GM18907 (cell line): ENCODE measurements around the gene ADM5.
"Not testable (repeated sequence)": the region's sequence is repeated elsewhere in the genome, so short reads cannot be mapped to it uniquely, and the experiment has no call there.

Experiments used
- ATAC-seq: cut with Tn5 transposase; IDR thresholded peaks from one replicate; pipeline ENCODE4 v1.9.1; 2021; ENCODE audit warnings: mild to moderate bottlenecking, moderate library complexity; ENCODE audit not compliant: unreplicated experiment

The ADM5 gene

DNA sequence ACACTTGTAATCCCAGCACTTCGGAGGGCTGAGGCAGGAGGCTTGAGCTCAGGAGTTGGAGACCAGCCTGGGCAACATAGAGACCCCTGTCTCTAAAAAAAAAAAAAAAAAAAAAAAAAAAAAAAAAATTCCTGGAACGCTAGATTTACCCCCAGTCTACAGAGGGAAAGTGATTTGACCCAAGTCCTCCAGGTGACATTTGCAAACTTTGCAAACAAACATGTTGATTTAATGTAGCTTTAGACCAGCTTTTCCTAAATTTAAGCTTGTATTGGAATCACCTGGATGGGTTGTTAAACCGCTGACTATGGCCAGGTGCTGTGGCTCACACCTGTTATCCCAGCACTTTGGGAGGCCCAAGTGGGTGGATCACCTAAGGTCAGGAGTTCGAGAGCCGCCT is 10.0 kb downstream of the ADM5 start:
- no peak for ATAC-seq

DNA sequence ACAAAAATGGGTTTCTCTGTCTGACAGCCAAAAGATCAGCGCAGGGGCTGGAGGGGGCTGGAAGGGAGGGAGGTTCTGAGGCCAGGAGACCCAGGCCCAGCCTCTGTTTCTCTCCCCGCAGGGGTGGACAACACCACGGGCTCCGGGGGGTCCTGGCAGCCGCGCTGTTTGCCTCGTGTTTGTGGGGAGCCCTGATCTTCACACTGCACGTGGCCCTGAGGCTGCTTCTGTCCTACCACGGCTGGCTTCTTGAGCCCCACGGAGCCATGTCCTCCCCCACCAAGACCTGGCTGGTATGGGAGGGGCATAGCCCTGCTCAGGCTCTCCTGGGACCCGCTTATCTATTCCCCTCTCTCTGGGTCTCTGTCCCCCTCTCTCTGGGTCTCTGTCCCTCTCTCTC is 11.2 kb downstream of the ADM5 start:
- ATAC-seq = no peak

DNA sequence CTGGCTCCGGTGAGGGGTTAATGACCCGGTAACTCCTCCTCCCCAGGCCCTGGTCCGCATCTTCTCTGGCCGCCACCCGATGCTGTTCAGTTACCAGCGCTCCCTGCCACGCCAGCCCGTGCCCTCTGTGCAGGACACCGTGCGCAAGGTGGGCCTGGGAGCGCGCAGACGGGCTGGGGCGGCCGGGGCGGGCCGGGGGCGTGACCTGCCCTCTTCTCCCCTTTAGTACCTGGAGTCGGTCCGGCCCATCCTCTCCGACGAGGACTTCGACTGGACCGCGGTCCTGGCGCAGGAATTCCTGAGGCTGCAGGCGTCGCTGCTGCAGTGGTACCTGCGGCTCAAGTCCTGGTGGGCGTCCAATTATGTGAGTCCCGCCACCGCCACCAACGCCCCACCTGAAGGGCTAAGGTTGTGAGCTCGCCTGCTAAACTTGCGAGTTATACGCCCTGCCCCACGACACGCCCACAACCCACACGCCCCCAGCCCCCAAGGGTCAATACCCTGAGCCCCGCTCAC is 11.9 kb downstream of the ADM5 start:
- no peak for ATAC-seq

DNA sequence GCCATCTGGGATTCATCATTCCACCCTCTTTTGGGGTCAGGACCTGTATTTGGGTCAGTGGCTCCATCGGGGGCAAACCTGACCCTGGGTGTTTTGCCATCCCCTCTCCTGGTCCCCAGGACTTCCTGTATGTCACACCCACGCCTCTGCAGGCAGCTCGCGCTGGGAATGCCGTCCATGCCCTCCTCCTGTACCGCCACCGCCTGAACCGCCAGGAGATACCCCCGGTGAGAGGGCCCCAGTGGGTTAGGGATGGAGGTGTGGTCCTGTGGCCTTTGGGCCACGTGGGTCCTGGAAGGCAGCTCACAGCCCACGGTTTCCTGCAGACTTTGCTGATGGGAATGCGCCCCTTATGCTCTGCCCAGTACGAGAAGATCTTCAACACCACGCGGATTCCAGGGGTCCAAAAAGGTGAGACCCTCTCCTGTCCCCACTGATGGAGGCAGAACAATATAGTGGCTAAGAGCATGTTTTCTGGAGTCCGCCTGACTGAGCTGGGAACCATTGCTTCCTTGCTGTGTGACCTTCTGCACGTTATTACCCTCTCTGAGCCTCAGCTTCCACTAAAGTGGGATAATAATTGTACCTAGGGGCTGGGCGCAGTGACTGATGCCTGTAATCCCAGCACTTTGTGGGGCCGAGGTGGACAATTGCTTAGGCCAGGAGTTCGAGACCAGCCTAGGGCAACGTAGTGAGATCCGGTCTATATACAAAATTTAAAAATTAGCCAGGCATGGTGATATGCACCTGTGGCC is 15.7 kb downstream of the ADM5 start:
- ATAC-seq = no peak

DNA sequence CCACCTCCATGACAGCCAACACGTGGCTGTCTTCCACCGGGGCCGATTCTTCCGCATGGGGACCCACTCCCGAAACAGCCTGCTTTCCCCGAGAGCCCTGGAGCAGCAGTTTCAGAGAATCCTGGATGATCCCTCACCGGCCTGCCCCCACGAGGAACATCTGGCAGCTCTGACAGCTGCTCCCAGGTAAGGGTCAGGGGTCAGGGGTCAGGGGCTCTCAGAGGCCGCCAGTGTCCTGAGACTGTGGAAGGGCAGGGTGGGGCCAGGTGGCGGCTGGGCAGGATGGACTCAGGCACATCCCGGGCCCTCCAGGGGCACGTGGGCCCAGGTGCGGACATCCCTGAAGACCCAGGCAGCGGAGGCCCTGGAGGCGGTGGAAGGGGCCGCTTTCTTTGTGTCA is 16.5 kb downstream of the ADM5 start:
- no peak for ATAC-seq

DNA sequence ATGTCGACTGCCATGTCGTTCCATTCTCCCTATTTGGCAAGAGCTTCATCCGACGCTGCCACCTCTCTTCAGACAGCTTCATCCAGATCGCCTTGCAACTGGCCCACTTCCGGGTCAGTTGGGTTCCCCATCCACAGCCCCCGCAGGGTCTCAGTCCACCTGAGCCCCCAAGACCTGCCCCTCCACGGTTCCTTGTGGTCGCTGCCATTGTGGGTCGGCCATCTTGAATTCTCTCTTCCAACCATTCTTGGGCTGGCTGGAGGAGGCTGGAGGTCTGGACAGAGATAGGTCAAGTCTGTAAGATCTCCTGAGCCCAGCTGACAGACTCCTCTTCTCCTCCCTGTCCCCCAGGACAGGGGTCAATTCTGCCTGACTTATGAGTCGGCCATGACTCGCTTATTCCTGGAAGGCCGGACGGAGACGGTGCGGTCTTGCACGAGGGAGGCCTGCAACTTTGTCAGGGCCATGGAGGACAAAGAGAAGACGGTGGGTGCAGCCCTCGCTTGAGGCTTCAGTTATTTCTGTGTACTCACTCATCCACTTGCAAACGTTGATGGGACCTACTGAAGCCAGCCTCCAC is 21.1 kb downstream of the ADM5 start:
- ATAC-seq = no peak

DNA sequence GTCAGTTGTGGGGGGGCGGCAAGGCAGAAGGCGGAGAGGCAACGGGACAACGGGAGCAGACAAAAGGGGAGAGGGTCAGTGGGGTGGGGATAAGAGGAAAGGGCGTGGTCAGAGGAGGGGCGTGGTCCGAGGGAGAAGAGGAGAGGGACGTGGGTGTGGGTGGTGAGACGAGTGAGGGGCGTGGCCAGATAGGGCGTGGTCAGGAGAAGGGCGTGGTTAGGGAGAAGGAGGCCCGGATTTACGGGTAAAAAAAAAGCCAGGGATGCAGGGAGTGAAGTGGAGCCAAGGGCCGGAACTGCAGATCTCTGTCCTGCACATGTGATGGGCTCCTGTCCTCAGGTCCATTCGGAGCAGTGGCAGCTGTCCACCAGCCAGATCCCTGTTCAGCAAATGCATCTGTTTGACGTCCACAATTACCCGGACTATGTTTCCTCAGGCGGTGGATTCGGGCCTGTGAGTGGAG is 23.0 kb downstream of the ADM5 start:
- ATAC-seq = no peak

DNA sequence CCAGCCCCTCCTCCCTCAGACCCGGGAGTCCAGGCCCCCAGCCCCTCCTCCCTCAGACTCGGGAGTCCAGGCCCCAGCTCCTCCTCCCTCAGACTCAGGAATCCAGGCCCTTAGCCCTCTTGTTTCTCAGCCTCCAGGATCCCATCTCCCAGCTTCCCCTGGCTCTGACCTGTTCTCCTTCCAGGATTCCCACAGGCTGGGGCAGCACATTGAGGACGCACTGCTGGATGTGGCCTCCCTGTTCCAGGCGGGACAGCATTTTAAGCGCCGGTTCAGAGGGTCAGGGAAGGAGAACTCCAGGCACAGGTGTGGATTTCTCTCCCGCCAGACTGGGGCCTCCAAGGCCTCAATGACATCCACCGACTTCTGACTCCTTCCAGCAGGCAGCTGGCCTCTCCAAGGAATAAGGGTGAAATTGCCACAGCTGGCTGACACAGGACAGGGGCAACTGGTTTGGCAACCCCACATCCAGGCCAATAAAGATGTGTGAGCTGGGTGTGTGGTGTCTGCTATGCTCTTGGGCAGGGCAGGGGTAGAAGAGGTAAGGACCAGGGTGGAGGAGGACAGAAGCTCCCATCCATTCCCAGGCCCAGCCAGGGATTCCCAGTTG is 23.9 kb downstream of the ADM5 start:
- ATAC-seq = no peak

DNA sequence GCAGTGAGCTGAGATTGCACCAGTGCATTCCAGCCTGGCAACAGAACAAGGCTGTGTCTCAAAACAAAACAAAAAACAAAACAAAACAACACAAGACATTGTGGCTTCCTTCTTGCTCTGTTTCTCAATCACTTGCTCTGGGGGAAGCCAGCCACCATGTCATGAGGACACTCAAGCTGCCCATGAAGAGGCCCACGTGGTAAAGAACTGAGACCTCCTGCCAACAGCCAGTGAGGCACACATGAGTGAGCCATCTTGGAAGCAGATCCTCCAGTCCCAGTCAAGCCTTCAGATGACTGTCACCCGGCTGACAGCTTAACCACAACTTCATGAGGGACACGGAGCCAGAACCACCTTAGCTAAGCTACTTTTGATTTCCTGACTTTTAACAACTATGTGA is 26.8 kb downstream of the ADM5 start:
- ATAC-seq = no peak

DNA sequence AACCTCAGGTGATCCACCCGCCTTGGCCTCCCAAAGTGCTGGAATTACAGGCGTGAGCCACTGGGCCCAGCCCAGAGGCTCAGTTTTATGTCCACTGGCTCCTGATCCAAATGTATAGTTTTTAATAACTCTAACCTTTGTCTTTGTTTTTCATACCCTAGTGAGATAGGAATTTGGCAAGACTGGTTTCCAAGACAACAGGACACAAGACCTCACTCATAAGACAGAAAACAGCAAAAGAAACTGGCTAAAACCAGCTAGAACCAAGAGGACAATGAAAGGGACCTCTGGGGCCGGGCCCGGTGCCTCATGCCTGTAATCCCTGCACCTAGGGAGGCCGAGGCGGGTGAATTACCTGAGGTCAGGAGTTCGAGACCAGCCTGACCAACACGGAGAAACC is 29.1 kb downstream of the ADM5 start:
- ATAC-seq = no peak

DNA sequence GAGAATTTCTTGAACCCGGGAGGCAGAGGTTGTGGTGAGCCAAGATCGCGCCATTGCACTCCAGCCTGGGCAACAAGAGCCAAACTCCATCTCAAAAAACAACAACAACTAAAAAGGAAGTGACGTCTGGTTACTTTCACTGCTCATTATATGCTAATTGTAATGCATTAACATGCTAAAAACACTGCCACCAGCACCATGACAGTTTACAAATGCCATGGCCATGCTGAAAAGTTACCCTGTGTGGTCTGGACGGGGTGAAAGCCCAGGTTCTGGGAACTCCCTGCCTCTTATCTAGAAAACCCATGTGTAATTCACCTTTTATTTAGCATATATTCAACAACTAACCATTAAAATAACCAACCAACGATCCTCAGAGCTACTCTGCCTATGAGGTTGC is 29.6 kb downstream of the ADM5 start:
- ATAC-seq = no peak

DNA sequence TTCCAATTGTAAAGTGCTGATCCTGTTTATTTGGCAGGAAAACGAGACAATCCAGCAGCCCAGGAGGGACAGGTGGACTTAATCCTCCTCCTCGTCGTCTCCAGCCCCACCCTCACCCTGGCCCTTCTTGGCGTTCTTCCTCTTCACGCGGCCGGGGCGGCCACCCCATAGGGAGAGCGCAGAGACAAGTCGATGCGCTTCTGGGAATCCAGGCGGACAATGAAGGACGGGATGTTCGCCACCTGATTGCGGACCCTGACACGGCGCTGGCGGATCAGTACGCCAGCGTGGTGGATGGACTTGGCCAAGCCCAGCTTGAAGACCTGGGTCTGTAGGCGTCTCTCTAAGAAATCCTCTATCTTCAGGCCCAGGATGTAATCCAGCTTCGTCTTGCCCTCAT is 30.0 kb downstream of the ADM5 start:
- ATAC-seq = not testable (repeated sequence)

DNA sequence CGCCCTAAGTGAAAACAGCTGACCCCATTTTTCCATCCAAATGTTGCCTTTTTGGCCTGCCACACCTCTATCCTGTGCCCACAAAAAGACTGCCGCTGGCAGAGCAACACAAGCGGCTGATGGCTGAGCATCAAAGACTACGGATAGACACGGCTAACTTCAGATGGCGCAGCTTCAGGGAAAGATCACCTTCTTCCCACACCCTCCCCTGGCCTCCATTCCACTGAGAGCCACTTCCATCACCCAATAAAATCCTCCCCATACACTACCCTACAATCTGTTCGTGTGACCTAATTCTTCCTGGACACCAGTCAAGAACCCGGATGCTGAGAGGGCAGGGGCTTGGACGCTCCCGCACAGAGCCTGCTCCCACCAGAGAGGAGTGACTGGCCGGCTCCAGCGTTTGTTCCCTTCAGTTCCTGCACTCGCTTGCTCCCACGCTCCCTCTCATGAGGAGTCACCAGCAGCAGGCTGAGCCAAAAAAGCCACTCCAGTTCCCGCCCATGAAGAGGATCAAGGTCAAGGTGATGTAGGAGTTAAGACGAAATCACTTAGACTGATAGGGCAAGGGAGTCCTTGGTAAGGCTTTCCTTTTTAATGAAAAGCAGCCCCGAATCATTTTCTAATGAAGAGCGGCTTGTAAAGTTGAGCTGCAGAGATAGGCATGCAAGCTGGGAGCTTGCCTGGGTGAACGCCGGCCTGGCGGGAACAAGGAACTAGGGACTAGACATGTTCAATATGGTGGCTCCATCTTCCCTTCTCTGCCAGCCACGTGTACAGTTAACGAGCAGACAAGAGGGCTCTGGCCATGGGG is 38.0 kb downstream of the ADM5 start:
- ATAC-seq = no peak

DNA sequence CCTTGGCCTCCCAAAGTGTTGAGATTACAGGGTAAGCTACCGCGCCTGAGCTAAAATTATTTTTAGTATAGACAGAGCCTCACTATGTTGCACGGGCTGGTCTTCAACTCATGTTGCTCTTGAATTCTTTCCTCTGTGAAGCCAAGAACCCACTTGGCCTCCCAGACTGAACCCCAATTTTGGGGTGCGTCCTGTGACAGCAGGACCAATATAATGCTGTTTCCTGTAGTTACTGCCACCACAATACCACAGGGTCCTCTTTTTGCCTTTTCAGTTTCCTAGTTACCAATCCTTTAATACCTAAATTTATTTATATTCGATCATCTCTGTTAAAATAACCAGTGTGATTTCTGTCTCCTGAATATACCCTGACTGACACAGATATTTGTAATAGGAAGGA is 40.8 kb downstream of the ADM5 start:
- no peak for ATAC-seq

DNA sequence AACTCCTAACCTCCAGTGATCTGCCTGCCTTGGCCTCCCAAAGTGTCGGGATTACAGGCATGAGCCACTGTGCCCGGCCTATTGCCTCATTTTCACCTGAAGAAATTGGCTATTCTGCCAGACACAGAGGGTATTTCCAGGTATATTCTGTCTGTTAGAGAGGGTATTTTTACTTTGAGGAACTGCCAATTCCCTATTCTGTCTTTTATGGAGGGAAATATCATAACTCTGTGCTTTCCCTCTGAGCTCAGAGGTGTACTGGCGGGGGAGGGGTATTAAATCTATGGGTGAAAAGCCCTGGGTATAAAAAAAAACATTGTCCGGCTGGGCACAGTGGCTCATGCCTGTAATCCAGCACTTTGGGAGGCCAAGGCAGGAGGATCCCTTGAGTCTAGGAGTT is 48.9 kb downstream of the ADM5 start:
- no peak for ATAC-seq

DNA sequence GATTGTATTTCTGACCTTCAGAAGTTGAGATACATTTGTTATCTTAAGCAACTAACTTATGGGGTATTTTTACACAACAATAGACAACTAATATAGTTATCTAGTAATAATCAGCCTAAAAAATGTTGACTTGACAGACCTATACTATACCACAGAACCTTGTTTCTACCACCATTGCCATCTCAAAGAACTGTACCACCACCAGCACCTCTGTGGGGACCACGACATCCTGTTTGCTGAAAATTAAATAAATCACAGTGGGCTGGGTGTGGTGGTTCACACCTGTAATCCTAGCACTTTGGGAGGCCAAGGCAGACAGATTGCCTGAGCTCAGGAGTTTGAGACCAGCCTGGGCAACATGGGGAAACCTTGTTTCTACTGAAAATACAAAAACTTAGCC is 49.7 kb downstream of the ADM5 start:
- no peak for ATAC-seq

DNA sequence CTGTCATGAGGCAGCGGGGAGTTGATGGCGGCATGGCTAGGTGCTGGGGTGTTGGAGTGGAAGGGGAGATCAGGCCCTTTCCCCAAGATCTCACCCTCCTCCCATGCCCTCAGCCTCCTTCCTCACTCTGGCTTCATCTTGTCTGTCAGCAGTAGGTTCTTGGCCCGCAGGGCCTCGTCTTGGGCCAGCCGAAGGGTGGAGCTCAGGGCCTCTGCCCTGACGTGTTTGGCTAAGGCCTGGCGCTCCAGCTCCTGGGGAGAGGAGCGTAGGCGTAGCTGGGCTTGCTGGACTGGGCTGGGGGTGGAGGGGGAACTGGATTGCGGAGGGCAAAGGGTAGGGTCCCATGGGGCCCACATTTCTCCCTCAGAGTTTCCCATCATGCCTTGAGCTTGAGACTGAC is 50.5 kb downstream of the ADM5 start:
- ATAC-seq = no peak
